EL (cell line): ENCODE results near the gene ATP6V0D1.
"Not testable (repeated sequence)": the region's sequence is repeated elsewhere in the genome, so short reads cannot be mapped to it uniquely, and the experiment has no call there.

Source experiments
- DNase-seq: peaks from one replicate; pipeline ENCODE4 v3.0.0-alpha.2; 2016

ATP6V0D1 gene

DNA sequence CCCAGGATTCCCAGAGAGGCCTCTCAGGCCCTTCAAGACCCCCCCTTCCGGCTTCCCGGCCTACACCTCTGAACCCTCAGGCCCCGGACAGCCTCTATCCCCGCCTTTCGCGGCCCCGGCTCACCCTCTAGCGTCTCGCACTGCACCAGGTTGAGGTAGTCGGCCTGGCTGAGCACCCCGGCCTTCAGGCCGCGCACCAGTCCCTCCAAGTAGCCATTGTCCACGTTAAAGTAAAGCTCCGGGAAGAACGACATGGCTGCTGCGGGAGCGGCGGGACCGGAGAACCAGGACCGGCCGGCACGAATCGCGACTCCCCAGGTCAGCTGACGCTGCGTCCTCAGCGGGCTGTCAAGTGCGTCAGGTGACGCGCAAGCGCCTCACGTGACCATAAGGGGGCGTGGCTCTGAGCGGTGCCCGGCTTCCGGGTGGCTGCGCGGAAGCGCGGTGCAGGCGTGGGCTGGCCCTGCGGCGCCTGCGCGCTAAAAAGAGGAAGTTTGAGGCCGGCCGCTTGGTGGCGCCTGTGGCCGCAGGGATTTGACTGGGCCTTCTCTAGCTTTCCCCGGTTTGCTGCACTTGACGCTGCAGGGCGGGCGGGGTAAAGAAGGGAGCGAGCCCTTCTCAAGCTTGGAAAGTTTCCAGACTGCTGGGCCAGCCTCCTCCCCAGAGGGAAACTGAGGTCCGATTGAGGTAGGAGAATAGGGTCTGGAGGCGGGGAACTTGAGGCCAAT lies at the start of gene ATP6V0D1:
ATP6V0D1 (minus strand) TSS at position 325 of the 728 bp plus-strand sequence; CDS start at position 254, 71 bp downstream.
- peak; percentile 97 for DNase-seq

DNA sequence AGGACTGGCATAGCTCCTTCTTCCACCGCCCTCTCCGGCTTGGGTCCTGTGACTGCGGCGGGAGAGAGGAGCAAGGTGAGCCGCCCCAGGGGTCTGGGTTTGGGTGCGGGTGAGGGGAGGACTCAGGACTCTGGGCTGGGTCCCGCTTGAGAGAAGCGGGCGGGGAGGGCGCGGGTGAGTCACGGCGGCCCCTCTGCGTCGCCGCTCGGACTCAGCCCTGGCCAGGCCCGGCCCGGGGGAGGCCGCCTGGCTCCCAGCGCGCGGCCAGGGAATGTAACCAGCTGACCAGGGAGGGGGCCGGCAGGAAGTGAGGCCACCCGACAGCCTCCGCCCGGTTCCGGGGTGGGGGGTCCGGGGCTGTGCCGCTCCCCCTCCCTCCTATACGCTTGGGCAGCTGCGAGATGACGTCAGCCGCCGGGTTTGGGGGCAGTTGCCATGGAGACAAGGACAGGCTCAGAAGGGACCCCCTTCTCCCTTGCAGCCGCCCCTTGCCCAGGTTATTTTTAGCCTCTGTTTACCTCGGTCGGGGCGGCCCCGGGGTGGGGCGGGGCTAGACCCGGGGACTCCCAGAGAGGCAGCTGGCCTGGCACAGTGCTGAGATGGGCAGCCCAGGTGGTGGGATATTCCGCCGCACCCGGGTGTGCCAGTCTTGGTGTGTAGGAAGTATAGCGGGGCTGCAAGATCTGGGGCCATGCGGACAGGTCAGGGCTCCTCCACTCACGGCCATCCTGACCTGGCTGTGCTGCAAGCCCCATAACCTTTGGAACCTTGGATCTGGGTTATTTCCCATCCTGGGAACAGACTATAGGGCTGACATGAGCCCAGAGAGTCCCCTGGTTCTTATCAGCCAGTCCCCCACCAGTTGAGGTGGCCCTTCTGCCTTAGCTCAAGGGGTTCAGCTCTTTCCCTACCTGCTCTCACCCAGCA lies 49.3 kb upstream of the ATP6V0D1 start:
- DNase-seq: peak; percentile 82

DNA sequence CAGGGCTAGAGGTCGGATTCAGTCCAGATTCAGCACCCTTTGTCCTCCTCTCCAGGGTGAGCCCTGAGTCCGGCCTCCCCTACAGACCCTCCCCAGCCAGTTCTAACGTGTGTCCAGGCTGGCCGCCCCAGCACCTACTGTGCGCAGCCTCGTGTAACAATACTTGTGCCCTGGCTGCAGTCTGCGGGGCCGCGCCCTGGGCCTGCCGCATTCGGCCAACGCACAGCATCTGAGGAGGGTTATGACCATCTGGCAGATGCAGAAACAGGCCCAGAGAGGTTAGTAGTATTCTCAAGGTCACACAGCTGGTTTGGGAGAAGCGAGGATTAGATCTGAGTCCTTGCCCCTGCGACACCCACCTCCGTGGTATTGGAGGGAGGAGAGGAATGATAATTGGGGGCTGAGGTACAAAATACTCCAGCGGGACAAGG lies 48.6 kb upstream of the ATP6V0D1 start:
- peak; percentile 30 for DNase-seq

DNA sequence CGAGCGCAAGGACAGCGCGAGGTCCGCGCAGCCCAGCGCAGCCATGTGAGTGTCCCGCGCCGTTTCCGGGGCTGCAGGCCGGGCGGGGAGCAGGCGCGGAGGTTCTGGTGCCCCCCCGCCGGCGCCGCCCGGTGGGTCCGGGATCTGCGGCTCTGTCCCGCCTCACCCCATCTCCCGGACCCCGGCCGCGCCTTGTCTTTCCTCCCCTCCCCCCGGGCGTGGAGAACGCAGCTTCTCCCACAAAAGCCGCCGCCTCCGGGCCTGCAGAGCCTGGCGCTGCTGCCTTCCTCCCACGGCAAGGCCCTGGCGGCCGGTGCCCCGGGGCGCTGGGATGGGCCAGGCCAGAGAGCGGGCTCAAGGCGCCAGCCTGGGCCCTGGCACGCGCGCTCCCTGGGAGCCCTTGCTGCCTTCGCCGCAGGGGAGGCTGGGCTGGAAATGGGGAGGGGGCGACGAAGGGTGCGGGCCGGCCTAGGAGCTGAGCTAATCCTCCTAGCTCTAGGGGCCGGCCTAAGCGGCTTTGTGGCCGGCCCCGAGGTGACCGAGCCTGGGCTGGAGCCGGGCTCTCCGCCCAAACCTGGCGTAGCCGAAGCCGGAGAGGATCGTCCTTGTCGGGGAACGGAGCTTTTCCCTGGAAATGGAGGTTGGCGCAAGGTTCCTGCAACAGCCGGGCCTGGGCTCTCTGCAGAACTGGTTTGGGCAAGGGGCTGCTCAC lies 48.1 kb upstream of the ATP6V0D1 start:
- DNase-seq: peak; percentile 61

DNA sequence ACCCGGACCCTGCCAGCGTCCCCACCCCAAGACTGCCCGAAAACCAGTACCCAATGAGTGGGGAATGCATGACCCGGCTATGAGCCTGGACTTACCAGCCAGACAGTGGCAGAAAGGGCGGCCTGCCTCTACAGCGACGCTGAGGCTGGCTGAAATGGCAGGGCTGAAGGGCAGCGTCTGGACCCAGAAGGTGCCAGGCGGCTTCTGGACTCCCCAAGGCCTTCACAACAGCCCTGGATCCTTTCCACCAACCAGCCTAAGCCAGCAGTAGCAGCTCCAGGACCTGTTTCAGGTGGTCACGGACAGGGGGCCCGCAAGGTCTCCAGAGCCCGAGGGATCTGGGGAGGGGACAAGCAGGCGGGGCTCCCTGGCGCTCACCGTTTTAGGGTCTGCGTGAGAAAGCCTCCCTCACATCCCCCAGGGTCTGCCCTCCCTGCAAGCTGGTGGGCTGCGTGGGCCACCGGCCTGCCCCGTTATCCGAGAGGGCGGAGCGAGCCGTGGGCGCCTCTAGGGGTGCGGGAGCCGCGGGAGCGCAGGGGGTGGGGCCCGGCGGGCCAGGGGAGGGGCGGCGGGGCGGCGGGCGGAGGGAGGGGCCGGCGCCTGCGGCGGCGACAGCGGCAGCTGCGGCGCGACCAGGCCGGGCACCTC lies 47.4 kb upstream of the ATP6V0D1 start, which contains the start of gene RIPOR1:
RIPOR1 (plus strand) TSS at position 608 of the 648 bp plus-strand sequence. CDS start 9,618 bp downstream, outside the sequence.
- peak; percentile 53 for DNase-seq

DNA sequence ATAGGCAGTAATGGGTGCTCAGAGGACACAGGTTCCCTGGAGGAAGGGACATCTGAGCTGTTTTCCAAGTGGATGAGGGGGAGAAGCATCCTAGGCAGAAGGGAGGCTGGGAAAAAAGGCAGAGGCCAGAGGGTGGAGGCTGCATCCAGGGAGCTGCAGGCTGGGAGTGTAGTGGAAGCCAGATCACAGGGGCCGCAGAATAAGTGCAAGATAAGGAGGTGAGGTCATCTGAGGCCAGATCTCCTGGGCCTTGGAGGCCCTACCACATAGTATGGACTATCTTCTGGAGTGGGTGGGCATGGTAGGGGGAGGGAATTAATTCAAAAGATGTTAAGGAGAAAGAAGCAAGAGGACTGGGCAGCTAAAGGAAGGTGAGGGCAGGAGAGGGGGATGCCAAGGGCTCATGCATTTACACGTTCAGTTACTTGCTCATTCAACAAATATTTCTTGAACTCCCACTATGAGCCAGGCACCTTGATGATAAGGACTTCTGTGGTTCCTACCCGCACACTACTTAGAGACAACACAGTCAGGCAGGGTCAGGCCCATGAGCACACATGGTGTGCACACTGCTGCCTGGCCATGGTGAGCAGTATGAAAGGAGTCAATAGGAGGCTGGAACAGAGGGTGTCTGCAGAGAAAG lies 45.3 kb upstream of the ATP6V0D1 start:
- peak; percentile 58 for DNase-seq

DNA sequence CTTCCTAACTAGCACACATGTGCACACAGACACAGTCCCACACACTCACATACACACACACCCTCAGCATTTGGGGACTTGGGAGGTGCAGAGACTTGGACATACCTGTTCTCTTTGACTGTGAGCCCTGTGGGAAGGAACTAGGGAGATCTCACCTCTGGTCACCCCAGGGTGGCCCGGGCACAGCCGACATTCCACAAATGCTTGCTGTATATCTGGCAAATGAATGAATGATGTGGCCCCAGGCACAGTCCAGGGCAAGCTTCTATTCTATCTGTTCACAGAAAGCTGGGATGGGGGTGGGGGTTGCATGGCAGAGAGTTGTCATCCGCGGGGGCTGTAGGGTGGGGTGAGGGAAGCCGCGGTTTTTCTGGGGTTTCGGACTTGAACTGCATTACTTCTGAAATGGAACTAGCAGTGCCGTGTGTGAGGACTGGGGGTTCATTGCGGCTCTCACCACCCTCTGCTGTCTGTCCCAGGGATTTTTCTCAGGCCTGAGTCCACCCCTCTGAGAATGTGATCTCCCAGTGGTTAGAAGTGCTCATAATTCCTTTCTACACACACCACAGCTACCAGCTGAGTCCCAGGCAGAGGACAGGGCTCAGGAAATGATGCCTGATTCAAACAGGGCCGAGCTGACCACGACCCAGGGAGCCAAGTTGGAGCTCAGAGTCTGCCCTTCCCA lies 44.4 kb upstream of the ATP6V0D1 start:
- DNase-seq: peak; percentile 69

DNA sequence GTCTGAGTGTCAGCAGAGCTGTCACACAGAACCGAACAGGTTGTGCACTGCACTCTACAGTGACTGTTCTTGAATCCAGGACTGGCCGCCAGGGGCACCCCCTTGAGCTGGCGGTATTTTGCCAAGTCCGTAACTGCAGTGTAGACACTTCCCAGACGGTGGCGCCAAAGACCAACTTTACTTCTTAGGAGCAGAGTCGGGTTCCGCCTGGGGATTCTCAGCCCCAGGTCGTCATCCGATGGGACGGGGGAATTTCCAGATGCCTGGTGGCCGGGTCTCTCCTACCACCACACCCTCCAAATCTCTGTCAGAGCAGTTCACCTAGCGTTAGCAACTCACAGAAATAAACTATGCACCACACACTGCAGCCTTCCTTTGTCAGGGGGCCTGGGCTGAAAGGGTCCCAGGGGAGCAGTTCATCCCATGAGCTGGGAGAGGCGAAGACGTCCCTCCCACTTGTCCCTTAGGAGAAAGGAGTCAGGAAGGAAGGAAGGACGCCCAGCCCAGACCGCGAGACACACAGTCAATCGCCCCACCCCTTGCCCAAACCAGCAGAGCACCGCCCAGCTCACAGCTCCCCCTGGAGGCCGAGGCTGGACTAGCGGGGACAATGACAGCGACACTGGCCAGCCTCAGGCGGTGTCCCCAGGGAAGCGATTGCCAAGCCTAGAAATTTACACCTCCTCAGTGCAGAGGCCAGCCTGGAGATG lies 40.3 kb upstream of the ATP6V0D1 start:
- peak; percentile 97 for DNase-seq

DNA sequence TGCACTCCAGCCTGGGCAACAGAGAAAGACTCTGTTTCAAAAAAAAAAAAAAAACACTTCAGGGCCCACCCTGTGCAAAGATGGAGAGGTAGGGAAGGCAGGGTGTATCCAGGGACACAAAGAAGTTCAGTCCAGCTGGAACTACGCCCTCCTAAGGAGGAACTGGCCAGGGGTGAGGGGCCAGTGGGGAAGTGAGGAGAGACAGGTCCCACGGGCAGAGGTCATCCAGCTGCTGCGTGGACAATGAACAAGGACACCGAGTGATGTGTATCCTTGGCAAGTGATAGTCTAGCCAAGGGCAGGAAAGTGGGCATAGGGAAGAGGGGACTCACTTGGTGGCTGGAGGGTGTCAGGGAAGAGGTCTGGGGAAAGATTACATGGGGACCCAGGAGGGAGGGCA lies 38.3 kb upstream of the ATP6V0D1 start:
- DNase-seq: no peak

DNA sequence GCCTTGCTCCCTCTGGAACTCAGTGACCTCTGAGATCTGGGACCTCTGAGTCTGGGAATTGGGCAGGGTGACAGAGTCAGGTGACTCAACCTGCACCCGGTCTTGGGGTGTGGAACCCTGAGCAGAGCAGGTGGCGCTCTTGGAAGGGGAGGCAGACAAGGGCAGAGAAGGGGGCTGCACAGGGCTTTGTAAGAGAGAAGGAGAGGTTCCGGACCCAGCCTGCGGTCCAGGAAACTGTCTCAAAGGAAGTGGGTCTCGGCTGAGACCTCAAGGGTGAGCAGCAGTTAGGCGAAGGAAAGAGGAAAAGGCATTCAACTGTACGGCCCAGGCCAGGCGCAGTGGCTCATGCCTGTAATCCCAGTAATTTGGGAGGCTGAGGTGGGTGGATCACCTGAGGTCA lies 37.7 kb upstream of the ATP6V0D1 start:
- DNase-seq: no peak

DNA sequence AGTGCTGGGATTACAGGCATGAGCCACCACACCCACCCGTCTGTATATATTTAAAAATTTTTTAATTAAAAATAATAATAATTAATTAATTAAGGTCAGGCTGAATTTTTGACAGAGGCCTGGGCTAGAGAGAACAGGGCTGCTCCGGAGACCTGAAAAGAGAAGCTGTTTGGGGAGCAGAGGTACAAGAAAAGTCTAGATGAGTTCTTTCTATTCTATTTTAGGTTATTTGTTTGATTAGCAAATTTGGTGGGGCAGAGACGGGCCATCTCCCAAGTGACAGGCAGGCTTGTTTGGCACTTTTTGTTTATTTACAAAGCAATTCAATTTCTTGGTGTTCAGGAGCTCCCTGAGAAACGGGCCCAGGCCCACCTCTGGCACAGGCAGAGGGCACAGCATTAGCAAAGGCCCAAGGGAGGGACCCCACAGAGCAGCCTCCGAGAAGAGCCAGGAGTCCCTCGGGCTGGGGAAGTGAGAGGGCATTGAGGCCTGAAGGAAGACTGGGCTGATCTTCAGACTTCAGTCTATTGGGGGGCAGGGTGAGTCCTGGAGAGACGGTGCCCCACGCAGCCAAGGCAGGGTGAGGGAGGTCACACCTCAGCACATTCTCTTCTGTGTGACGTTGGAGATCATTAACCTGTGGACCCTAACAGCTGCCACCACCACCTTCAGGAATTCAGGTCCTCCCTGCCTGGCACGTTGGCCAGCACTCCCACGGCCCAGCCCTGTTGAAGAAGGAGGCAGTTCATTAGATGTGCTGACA lies 36.9 kb upstream of the ATP6V0D1 start:
- DNase-seq: no peak

DNA sequence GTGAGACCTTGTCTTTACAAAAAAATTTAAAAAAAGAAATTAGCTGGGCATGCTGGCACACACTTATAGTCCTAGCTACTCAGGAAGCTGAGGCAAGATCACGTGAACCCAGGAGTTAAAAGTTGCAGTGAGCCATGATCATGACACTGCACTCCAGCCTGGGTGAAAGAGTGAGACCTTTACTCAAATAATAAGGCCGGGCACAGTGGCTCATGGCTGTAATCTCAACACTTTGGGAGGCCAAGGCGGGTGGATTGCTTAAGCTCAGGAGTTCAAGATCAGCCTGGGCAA lies 36.1 kb upstream of the ATP6V0D1 start:
- DNase-seq: no peak

DNA sequence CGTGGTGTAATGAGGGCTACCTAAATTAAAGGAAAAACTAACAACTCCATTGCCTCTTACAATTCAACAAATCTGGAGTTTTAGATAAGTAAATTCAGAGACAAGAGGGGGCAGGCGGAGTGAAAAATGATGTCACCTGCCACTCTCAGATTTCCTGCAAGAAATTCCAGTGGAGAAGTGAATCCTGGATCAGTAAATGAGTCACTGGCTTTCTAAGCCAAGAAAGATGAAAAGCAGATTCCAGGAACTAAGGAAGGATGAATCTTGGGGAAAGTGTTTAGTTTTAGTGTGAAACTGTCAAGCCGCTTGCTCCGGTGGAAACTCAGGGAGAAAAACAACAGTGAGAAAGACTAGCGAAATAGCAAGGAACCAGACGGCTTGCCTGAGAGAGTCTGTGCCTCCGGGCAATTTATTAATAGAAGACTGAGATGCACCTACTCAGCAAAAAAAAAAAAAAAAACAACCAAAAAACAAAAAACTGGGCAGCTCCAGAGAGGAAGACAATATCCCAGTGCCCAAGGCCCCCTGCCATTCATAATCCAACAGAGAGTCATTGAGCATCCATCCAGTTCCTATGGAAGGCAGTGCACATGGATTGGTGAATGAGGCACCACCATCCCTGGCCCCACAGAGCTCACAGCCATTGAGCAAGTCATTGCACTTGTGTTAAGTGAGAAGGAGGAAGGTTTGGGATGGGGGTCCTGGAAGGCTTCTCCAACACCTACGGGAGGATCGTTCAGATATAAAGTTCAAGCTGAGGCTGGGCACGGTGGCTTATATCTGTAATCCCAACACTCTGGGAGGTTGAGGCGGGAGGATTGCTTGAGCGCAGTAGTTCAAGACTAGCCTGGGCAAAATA lies 35.6 kb upstream of the ATP6V0D1 start:
- DNase-seq: peak; percentile 77

DNA sequence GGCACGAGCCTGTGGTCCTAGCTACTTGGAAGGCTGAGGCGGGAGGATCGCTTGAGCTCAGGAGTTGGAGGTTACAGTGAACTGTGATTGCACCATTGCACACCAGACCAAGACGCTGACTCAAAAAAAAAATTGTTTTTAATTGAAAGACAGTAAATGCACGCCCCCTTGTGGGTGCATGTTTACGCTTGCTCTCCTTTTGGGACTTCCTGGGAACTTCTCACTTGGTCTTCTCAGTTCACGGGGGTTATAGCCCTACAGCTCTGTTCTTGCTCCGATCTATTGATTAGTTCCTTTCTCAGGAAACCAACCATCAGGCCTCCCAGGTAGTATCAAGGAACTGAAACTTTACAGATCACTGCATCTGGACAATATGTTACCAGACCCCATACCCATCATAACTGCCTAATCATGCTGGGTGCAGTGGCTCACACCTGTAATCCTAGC lies 33.4 kb upstream of the ATP6V0D1 start:
- DNase-seq: peak; percentile 83

DNA sequence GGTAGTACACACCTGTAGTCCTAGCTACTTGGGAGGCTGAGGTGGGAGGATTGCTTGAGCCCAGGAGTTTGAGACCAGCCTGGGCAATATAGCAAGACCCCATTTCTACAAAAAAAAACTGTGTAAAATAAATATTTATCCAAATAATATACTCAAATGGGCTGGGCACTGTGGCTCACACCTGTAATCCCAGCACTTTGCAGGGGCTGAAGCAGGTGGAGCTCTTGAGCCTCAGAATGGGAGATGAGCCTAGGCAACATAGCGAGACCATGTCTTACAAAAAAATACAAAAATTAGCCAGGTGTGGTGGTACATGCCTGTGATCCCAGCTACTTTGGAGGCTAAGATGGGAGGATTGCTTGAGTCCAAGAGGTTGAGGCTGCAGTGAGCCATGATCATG lies 32.9 kb upstream of the ATP6V0D1 start:
- not testable (repeated sequence) for DNase-seq

DNA sequence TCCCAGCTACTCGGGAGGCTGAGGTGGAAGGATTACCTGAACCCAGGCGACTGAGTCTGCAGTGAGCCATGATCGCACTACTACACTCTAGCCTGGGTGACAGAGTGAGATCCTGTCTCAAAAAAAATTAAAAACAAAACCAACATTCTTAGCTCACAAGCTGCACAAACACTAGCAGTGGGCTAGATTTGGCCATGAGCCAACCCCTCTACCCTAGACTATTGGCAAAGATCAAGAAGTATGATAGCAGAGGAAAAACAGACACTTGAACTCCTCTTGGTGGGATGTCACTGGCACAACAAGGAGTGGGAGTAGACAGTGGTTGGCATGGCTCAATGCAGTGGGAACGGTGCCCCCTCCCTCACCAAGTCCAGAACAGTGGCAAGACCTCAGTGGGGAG lies 28.1 kb upstream of the ATP6V0D1 start:
- DNase-seq: no peak

DNA sequence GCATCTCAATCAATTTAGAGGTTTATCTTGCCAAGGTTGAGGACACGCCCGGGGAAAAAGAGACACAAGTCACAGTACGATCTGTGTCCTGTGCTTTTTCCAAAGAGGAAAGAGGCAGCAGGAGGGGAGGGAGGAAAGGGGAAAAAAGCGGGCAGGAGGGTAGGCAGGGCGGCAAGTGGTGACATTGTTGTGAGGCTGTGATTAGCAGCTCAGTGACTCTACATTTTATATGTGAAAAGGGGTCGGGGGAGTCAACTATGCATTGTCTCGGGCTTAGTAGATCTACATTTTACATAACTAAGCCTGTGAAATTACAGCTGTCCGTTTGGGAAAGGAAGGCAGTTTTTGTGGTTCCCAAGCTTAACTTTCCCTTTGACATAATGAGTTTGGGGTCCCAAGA lies 25.5 kb upstream of the ATP6V0D1 start:
- no peak for DNase-seq

DNA sequence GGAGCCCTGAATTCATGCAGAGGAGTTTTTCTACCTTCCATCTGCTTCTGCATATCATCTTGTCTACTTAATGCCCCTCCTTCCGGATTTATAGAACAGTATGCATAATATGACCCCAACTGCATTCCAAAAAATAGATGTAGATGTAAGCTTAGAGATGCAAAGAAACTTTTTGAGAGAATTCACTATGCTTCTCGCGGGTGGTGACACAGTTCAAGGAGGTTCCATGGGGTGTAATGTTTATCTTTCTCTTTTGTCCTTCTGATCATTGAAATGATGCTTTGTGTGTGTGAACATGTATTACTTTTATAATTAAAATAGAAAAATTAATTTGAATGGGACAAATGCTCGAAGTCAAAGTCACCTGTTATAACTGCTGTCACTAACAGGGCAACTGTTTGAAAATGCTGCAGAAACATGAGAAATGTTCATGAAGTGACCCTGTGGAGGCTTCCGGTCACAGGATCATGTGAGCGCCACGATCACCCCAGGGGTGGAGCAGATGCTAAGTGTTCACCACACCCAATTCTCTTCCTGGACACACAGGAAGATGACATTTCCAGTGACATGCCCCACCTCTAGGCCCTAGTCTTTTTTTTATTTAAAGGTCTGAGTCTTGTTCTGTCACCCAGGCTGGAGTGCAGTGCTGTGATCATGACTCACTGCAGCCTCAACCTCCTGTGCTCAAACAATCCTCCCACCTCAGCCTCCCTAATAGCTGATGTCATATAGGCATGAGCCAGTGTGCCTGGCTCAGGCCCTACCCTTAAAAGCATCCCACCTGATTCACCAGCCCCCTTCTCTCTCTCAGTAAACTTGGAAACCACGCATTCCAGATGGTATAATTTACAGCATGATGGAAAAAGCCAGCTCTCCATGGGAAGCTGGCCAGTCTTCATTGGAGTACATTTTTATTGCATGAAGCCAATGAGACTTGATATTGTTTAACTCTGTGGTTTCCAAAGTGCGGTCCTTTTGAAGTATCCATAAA lies 23.4 kb upstream of the ATP6V0D1 start:
- DNase-seq: no peak
